PC-3 (cell line): ENCODE measurements around the gene ZBTB9. TPM values are rescaled to one million over a fixed set of nuclear protein-coding genes. Genes with fewer than 3 reads are reported as not detected.

Source experiments
- ATAC-seq: fragments of 200-7000 bp; cut with Tn5 transposase; 2 replicates; pipeline ENCODE4 v1.9.1; 2020; ENCODE audit warnings: mild to moderate bottlenecking, moderate library complexity
- BruUV-seq: library from RNA; stranded (reverse); fragments of 400-500 nt; replicated peaks from 2 replicates; lab custom pipeline; 2021; lab: Mats Ljungman, UMichigan
- CTCF ChIA-PET: fragments of 300-600 bp; sonication (Branson Sonifier 250); formaldehyde crosslinking; loops from one replicate; lab custom pipeline; 2022; ENCODE audit warnings: antibody characterized with exemption; lab: Charles Lee
- POLR2A ChIA-PET: fragments of 300-600 bp; sonication (Branson Sonifier 250); formaldehyde crosslinking; loops from one replicate; lab custom pipeline; 2022; ENCODE audit warnings: antibody characterized with exemption; ENCODE audit not compliant: unreplicated experiment; lab: Charles Lee
- DNase-seq: peaks from one replicate; pipeline ENCODE4 v3.0.0-alpha.2; 2015
- H2AFZ ChIP-seq: fragments of 300-600 bp; sonication (generic); 2 replicates; pipeline ENCODE4 v1.6.0; 2016; ENCODE audit warnings: antibody characterized with exemption, low read length
- H3F3A ChIP-seq: fragments of 300-600 bp; sonication (generic); one replicate; pipeline ENCODE4 v1.6.0; 2017; ENCODE audit warnings: antibody characterized with exemption, low read length, control low read depth, mild to moderate bottlenecking; ENCODE audit not compliant: unreplicated experiment
- H3K27ac ChIP-seq: fragments of 300-600 bp; sonication (generic); 2 replicates; pipeline ENCODE4 v1.5.1; 2016; ENCODE audit warnings: mild to moderate bottlenecking, low read length
- H3K27me3 ChIP-seq: fragments of 300-600 bp; sonication (generic); 2 replicates; pipeline ENCODE4 v1.6.1; 2016; ENCODE audit warnings: low read length, mixed read lengths
- H3K36me3 ChIP-seq: fragments of 300-600 bp; sonication (generic); 2 replicates; pipeline ENCODE4 v1.6.1; 2016; ENCODE audit warnings: low read depth, mixed run types, low read length, mixed read lengths
- H3K4me1 ChIP-seq: fragments of 300-600 bp; sonication (generic); 2 replicates; pipeline ENCODE4 v1.5.1; 2016; ENCODE audit warnings: low read length; ENCODE audit not compliant: insufficient read depth
- H3K4me2 ChIP-seq: fragments of 300-600 bp; sonication (generic); 2 replicates; pipeline ENCODE4 v1.6.0; 2016; ENCODE audit warnings: low read length
- H3K4me3 ChIP-seq: fragments of 300-600 bp; sonication (generic); 2 replicates; pipeline ENCODE4 v1.5.1; 2016; ENCODE audit warnings: mild to moderate bottlenecking, low read length, mixed read lengths
- H3K79me2 ChIP-seq: fragments of 300-600 bp; sonication (generic); 2 replicates; pipeline ENCODE4 v1.6.1; 2017; ENCODE audit warnings: low read length, mixed read lengths
- H3K9ac ChIP-seq: fragments of 300-600 bp; sonication (generic); 2 replicates; pipeline ENCODE4 v1.6.0; 2016; ENCODE audit warnings: mild to moderate bottlenecking, low read length
- H3K9me2 ChIP-seq: fragments of 300-600 bp; sonication (generic); replicated peaks from 2 replicates; pipeline ENCODE4 v1.6.1; 2016; ENCODE audit warnings: mixed run types, low read length, mixed read lengths
- H3K9me3 ChIP-seq: fragments of 300-600 bp; sonication (generic); 2 replicates; pipeline ENCODE4 v1.6.1; 2016; ENCODE audit warnings: low read length, mixed read lengths
- H4K20me1 ChIP-seq: fragments of 300-600 bp; sonication (generic); 2 replicates; pipeline ENCODE4 v1.6.1; 2016; ENCODE audit warnings: low read length, mixed read lengths
- EZH2 ChIP-seq: fragments of 300-600 bp; sonication (generic); IDR thresholded peaks from one replicate; pipeline ENCODE4 v1.6.1; 2017; ENCODE audit warnings: antibody characterized with exemption, mild to moderate bottlenecking, low read length; ENCODE audit not compliant: unreplicated experiment
- EZH2phosphoT487 ChIP-seq: fragments of 300-600 bp; sonication (generic); IDR thresholded peaks from 2 replicates; pipeline ENCODE4 v1.6.1; 2018; ENCODE audit warnings: mild to moderate bottlenecking, antibody characterized with exemption, low read length, borderline replicate concordance
- intact Hi-C: fragments of 100-400 bp; cut with micrococcal nuclease; formaldehyde crosslinking; loops from 2 replicates; pipeline ENCODE4 v1.9.0; 2023
- total RNA-seq: library from RNA; depleted of rRNA; stranded (reverse); fragments of >200 nt; gene quantifications from 2 replicates; pipeline ENCODE4 v1.2.3, GENCODE V29; 2014
- TF ChIP-seq, protein P1 (sequence below): fragments of 300-600 bp; sonication (generic); conservative IDR thresholded peaks from 2 replicates; pipeline ENCODE4 v1.5.1; 2017; ENCODE audit warnings: antibody characterized with exemption, low read depth, mild to moderate bottlenecking, low read length

The ZBTB9 gene
- total RNA-seq, 1 experiment from 2014 or later = 9.1 TPM

DNA sequence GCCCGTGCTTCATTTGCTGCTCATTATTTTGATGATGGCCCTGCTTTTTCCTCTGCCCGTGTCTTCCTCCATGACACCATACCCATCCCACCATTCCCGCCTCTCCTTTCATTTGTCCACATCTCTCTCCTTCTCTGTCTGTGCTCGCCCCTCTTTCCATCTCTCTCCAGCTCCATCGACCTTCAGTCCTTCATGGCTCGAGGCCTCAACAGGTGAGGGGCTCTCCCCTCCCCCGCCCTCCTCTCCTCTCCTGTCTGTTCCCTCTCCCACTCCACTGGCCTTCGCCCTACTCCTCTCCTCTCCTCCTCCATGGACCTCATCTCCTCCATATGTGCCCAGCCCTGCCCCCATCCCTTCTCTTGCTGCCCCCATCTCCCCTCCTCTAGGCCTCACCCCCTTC lies 12.1 kb upstream of the ZBTB9 start:
- Histone ChIP-seq H3K9ac (no peak overlapping the region), H4K20me1 (no peaks in the 10 kb centered on the region), H3K4me3 (no peak overlapping the region), H3K27ac (no peak overlapping the region), H3K9me2 (no peaks in the 10 kb centered on the region), H3K4me1 (no peaks in the 10 kb centered on the region), H3K27me3 (no peaks in the 10 kb centered on the region), H3K79me2 (no peaks in the 10 kb centered on the region), H3K4me2 (no peak overlapping the region), H3K36me3 (no peaks in the 10 kb centered on the region), H3F3A (no peaks in the 10 kb centered on the region), H3K9me3 (no peaks in the 10 kb centered on the region), H2AFZ (no peak overlapping the region)
- BruUV-seq = no TSS peak
- no peak for DNase-seq
- ATAC-seq = no peak
- CTCF ChIA-PET = interaction anchor here (0.6 kb wide), 1 partner anchor 255 kb away, joined by 3 read pairs; no protein-coding TSS in a partner anchor
- intact Hi-C loops = no loop called here
- POLR2A ChIA-PET = no interaction called here
- TF ChIP-seq EZH2phosphoT487 (no peak), EZH2 (no peak)
- TF ChIP-seq, protein P1, sequence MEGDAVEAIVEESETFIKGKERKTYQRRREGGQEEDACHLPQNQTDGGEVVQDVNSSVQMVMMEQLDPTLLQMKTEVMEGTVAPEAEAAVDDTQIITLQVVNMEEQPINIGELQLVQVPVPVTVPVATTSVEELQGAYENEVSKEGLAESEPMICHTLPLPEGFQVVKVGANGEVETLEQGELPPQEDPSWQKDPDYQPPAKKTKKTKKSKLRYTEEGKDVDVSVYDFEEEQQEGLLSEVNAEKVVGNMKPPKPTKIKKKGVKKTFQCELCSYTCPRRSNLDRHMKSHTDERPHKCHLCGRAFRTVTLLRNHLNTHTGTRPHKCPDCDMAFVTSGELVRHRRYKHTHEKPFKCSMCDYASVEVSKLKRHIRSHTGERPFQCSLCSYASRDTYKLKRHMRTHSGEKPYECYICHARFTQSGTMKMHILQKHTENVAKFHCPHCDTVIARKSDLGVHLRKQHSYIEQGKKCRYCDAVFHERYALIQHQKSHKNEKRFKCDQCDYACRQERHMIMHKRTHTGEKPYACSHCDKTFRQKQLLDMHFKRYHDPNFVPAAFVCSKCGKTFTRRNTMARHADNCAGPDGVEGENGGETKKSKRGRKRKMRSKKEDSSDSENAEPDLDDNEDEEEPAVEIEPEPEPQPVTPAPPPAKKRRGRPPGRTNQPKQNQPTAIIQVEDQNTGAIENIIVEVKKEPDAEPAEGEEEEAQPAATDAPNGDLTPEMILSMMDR = no peak

- Histone ChIP-seq H3K4me2 (no peak overlapping the region), H3K9me2 (no peaks in the 10 kb centered on the region), H4K20me1 (no peaks in the 10 kb centered on the region), H3K27ac (no peak overlapping the region), H3K9ac (no peak overlapping the region), H3K9me3 (no peaks in the 10 kb centered on the region), H3F3A (no peaks in the 10 kb centered on the region), H2AFZ (no peak overlapping the region), H3K4me3 (no peak overlapping the region), H3K79me2 (no peaks in the 10 kb centered on the region), H3K27me3 (no peaks in the 10 kb centered on the region), H3K4me1 (no peaks in the 10 kb centered on the region), H3K36me3 (no peaks in the 10 kb centered on the region)
- ChIA-PET CTCF (interaction anchor here (0.6 kb wide), 1 partner anchor 254 kb away, joined by 3 read pairs; no protein-coding TSS in a partner anchor), POLR2A (no interaction called here)
- intact Hi-C loops = no loop called here
- TF ChIP-seq EZH2 = no peak
- TF ChIP-seq, protein P1 = no peak
- TF ChIP-seq EZH2phosphoT487 = no peak
- no TSS peak for BruUV-seq
- DNase-seq = no peak
- ATAC-seq = no peak
Measured at GRCh38 chr6:33443025-33443424, 11.4 kb upstream of the ZBTB9 start.

- Histone ChIP-seq H3K79me2 (no peaks in the 10 kb centered on the region), H3K4me3 (no peak overlapping the region), H3K9me3 (no peaks in the 10 kb centered on the region), H2AFZ (no peak overlapping the region), H4K20me1 (no peaks in the 10 kb centered on the region), H3F3A (no peaks in the 10 kb centered on the region), H3K9ac (no peak overlapping the region), H3K27ac (no peak overlapping the region), H3K4me2 (no peak overlapping the region), H3K9me2 (no peaks in the 10 kb centered on the region), H3K4me1 (no peaks in the 10 kb centered on the region), H3K27me3 (no peaks in the 10 kb centered on the region), H3K36me3 (no peaks in the 10 kb centered on the region)
- CTCF ChIA-PET = interaction anchor here (0.6 kb wide), 1 partner anchor 356 kb away, joined by 3 read pairs; no protein-coding TSS in a partner anchor
- TF ChIP-seq EZH2 = no peak
- DNase-seq (no peak), ATAC-seq (no peak)
- BruUV-seq = no TSS peak
- POLR2A ChIA-PET = no interaction called here
- intact Hi-C loops = no loop called here
Measured at GRCh38 chr6:33443619-33444504, 10.5 kb upstream of the ZBTB9 start.
